ENCODE measurements around the gene TXLNG. TPM values are rescaled to one million over a fixed set of nuclear protein-coding genes. Genes with fewer than 3 reads are reported as not detected.

TXLNG gene
- total and polyA plus RNA-seq, 7 experiments from 2014 or later: 11.9 to 23.1 (median 17.3) TPM

DNA sequence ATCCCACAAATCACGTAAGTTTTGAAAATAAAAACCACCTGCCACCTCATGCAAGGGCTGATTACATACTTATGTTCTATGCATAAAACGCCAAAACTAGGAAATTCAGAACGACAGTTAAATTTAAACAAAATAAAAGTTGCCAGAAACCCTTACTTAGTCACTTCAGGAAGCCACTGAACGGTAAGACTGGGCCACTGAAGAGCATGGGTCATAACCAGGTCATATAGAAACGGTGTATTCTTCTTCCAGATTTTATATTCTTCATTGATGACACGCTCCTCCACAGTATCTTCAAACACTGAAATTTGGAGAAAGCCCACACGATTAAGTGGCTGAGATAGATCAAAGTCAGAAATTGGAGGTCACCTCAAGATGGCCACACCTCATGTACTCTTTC is 82.7 kb downstream of the TXLNG start:
- Mint-ChIP-seq H3K27me3 (peaks cover 0 to 4% (median 0%) of the 10 kb centered on the region in 5 donors), H3K4me3 (peak overlapping the region; percentile 79 to 99 (median 90)), H3K4me1 (peaks cover 7 to 51% (median 39%) of the 10 kb centered on the region in 7 donors), H3K36me3 (peaks cover 0 to 5% (median 0%) of the 10 kb centered on the region in 5 donors), H3K9me3 (no peaks in the 10 kb centered on the region), H3K27ac (peak overlapping the region; percentile 68 to 92 (median 87))
- POLR2A ChIA-PET: interaction anchor here (0.6 kb wide), 1 partner anchor 21 kb away, joined by 3 read pairs; no protein-coding TSS in a partner anchor
- peak overlapping the region; percentile 61 for H3K4me3 ChIP-seq (ENCODE audit: low read length)
- H3K27ac ChIP-seq (ENCODE audit: low read depth, low read length): peak overlapping the region; percentile 96
- peaks cover 0 to 3% (median 0%) of the 10 kb centered on the region in 3 experiments for H3K36me3 ChIP-seq (ENCODE audit: control insufficient read depth in 2 of 3, insufficient read depth in 3 of 3, low read length in 3 of 3)
- intact Hi-C loops (cut with micrococcal nuclease): loop anchor here (1.0 to 10.0 kb wide), 4 partner anchors 42 to 1997 kb away; partner anchors contain the start of genes CDKL5 (in 1 of the 2), FANCB (in 1 of the 2), MOSPD2 (in 1 of the 2) and SYAP1 (in 1 of the 2)
- H3K27me3 ChIP-seq (ENCODE audit: control insufficient read depth in 2 of 2, insufficient read depth in 2 of 2, low read length in 2 of 2): no peaks in the 10 kb centered on the region
- DNase-seq: no peak
- H3K4me1 ChIP-seq (ENCODE audit: control insufficient read depth in 2 of 2, insufficient read depth in 2 of 2, low read length in 2 of 2): peaks cover 0 to 23% of the 10 kb centered on the region in 2 donors
- H3K9me3 ChIP-seq (ENCODE audit: control insufficient read depth in 2 of 3, low read length in 3 of 3): no peaks in the 10 kb centered on the region
- ATAC-seq: no peak
- CTCF ChIA-PET: no interaction called here

DNA sequence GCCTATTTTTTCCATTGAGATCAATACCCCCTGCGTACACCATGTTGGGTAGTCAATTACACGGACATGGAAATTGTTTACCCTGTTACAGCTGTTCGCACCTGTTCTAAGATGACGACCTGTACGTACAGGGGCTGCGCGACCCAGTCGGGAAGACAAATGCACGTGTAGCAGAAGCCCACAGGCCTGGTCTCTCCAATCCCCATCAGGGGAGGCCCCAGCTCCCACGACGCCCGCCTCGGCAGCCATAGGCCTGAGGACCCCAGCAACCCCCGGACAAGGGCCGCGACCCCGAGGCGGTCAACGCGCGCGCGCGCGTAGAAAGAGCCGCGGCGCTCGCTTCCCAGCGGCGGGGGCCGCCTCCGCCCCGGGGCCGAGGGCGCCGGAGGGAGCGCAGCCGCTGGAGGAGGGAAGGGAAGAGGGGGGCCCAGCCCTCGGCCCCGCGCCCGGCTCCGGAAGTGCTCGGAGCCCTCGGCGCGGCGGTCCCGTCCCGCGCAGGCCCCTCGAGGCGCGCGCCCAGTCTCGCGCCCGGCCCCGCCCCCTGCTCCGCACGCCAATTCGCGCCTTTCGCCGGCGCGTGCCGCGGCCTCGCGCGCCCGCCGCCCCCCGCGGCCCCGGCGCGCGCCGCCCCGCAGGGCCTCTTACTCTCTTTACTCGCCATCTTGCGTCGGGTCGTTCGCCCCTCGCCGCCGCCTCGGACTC is 83.3 kb downstream of the TXLNG start:
- intact Hi-C loops (cut with micrococcal nuclease): loop anchor here (1.0 to 10.0 kb wide), 13 partner anchors 14 to 1997 kb away; partner anchors contain the start of genes SCML1 (in 2 of the 2), SYAP1 (in 2 of the 2), TXLNG (in 2 of the 2) and CA5B (in 1 of the 2)
- Mint-ChIP-seq H3K4me1 (peaks cover 7 to 51% (median 39%) of the 10 kb centered on the region in 7 donors), H3K27ac (peak overlapping the region; percentile 89 to 98 (median 97)), H3K9me3 (no peaks in the 10 kb centered on the region), H3K4me3 (peak overlapping the region; percentile 93 to 99 (median 96)), H3K36me3 (peaks cover 0 to 5% (median 0%) of the 10 kb centered on the region in 5 donors), H3K27me3 (peaks cover 0 to 4% (median 0%) of the 10 kb centered on the region in 5 donors)
- ChIA-PET POLR2A (interaction anchor here (0.6 to 2.0 kb wide), 3 partner anchors 13 to 1482 kb away, joined by 3 to 17 read pairs (median 3); no protein-coding TSS in a partner anchor), CTCF (no interaction called here)
- peak; percentile 11 to 66 (median 34) for DNase-seq
- Histone ChIP-seq H3K36me3 (ENCODE audit: control insufficient read depth in 2 of 3, insufficient read depth in 3 of 3, low read length in 3 of 3) (peaks cover 0 to 3% (median 0%) of the 10 kb centered on the region in 3 experiments), H3K4me3 (ENCODE audit: low read length) (peak overlapping the region; percentile 61), H3K9me3 (ENCODE audit: control insufficient read depth in 2 of 3, low read length in 3 of 3) (no peaks in the 10 kb centered on the region), H3K27ac (ENCODE audit: low read depth, low read length) (peak overlapping the region; percentile 96), H3K4me1 (ENCODE audit: control insufficient read depth in 2 of 2, insufficient read depth in 2 of 2, low read length in 2 of 2) (peaks cover 0 to 23% of the 10 kb centered on the region in 2 donors), H3K27me3 (ENCODE audit: control insufficient read depth in 2 of 2, insufficient read depth in 2 of 2, low read length in 2 of 2) (no peaks in the 10 kb centered on the region)
- ATAC-seq: peak; percentile 45

DNA sequence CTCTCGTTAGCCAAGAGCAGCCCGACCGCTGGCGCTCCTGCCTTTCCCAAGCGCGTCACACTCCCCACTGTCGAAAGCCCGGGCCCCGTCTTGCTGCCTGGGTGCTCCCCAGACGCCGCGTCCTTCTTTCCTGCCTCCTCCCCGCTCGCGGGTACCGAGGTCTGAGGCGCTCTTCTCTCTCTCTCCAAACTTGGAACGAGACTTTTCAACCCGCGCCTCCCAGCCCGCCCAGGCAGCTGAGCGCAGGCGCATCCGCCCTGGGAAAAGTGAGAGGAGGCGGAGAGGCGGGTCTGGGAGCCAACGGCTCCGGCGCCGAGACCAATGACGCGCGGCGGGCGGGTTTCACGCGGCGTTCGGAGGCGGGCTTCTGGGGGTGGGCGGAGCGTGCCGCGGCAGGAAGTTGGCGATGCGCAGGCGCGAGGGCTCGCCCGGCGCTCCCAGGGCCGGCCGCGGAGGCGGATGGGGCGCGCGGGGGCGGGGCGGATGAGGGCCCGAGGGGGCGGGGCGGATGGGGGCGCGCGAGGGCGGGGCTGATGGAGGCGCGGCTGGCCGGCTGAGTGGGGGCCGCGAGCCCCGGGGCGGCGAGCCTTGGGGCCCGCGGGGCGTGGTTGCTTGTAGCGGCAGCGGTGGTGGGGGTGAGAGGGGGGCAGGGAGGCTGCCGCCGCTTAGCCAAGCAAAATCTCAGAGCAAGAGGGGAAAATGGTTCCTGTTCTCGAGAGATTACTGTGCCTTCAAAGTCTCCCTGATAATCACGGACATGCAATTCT is 84.0 kb downstream of the TXLNG start, which contains the start of gene RBBP7:
TSS of gene RBBP7 (minus strand) at position 268 of the 767 bp plus-strand sequence. CDS start 309 bp downstream, outside the sequence.
- Histone ChIP-seq H3K4me3 (ENCODE audit: low read length) (peak within 1 kb of the TSS; percentile 69), H3K36me3 (ENCODE audit: control insufficient read depth in 2 of 3, insufficient read depth in 3 of 3, low read length in 3 of 3) (peaks cover 0 to 3% (median 0%) of the 10 kb centered on the region in 3 experiments), H3K27me3 (ENCODE audit: control insufficient read depth in 2 of 2, insufficient read depth in 2 of 2, low read length in 2 of 2) (no peaks in the 10 kb centered on the region), H3K9me3 (ENCODE audit: control insufficient read depth in 2 of 3, low read length in 3 of 3) (no peaks in the 10 kb centered on the region), H3K27ac (ENCODE audit: low read depth, low read length) (peak within 1 kb of the TSS; percentile 96), H3K4me1 (ENCODE audit: control insufficient read depth in 2 of 2, insufficient read depth in 2 of 2, low read length in 2 of 2) (peaks cover 0 to 23% of the 10 kb centered on the region in 2 donors)
- peak; percentile 88 to 98 (median 94) for DNase-seq
- no peaks in the 10 kb centered on the region for H3K9me3 Mint-ChIP-seq
- peaks cover 7 to 50% (median 39%) of the 10 kb centered on the region in 7 donors for H3K4me1 Mint-ChIP-seq
- peak; percentile 91 for ATAC-seq
- H3K27me3 Mint-ChIP-seq: peaks cover 0 to 9% (median 0%) of the 10 kb centered on the region in 5 donors
- peaks cover 0 to 5% (median 0%) of the 10 kb centered on the region in 5 donors for H3K36me3 Mint-ChIP-seq
- intact Hi-C loops (cut with micrococcal nuclease): loop anchor here (1.0 to 10.0 kb wide), 10 partner anchors 13 to 1535 kb away; partner anchors contain the start of genes SCML1 (in 2 of the 2), TXLNG (in 2 of the 2), CA5B (in 1 of the 2) and PIGA (in 1 of the 2)
- peak within 1 kb of the TSS; percentile 89 to 98 (median 97) for H3K27ac Mint-ChIP-seq
- H3K4me3 Mint-ChIP-seq: peak within 1 kb of the TSS; percentile 93 to 99 (median 96)
- CTCF ChIA-PET: interaction anchor here (2.7 kb wide), 1 partner anchor 13 kb away, joined by 16 read pairs; no protein-coding TSS in a partner anchor
- POLR2A ChIA-PET: interaction anchor here (0.6 to 2.0 kb wide), 3 partner anchors 10 to 1482 kb away, joined by 3 to 17 read pairs (median 3); no protein-coding TSS in a partner anchor

DNA sequence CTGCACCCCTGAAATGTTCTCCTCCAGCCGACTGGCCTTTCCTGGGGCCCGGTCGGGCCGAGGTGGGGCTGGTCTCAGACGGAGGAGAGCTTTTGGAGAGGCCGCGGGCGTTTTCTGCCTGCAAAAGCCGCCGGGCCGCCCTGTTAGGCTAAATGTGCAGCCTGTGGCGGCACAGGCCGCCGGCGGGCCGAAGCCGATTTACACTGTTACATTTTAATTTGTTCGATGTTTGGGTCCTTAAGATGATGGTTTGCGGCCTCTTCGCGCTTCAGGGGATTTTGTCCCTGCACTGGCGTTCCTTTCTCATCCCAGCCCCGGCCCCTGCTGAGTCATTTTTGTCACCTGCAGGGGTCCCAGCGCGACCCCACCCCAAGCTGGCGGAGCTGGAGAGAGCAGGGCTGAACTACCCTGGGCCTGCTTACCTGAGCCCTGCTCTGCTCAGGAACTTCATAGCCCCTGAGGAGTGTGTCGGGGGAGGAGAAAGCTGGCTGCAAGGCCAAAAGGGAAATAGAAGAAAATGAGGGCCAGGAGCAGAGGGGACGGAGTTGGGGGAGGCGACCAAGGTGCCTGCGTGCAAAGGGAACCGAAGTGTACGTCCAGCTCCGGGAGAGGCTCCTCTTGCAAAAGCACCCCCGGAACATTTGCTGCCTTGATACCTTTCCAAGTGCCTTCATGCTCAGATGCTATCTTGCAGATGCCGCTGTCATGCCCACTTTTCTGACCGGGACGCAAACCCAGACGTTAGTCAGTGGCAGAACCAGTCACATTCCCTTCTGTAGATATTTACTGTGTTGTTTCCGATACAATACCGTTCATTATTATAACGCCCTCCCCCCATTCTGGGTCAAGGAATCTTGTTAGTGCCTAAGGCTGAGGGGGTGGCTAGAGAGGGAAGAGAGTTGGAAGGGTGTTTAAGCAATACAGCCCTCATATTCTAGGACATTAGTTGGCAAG is 84.9 kb downstream of the TXLNG start:
- H3K27me3 ChIP-seq (ENCODE audit: control insufficient read depth in 2 of 2, insufficient read depth in 2 of 2, low read length in 2 of 2): no peaks in the 10 kb centered on the region
- H3K36me3 ChIP-seq (ENCODE audit: control insufficient read depth in 2 of 3, insufficient read depth in 3 of 3, low read length in 3 of 3): peaks cover 0 to 3% (median 0%) of the 10 kb centered on the region in 3 experiments
- ChIA-PET CTCF (interaction anchor here (2.7 kb wide), 1 partner anchor 12 kb away, joined by 16 read pairs; no protein-coding TSS in a partner anchor), POLR2A (interaction anchor here (0.5 to 2.0 kb wide), 3 partner anchors 9 to 1156 kb away, joined by 3 to 17 read pairs (median 3); no protein-coding TSS in a partner anchor)
- no peaks in the 10 kb centered on the region for H3K9me3 Mint-ChIP-seq
- H3K4me1 Mint-ChIP-seq: peaks cover 6 to 42% (median 32%) of the 10 kb centered on the region in 7 donors
- H3K9me3 ChIP-seq (ENCODE audit: control insufficient read depth in 2 of 3, low read length in 3 of 3): no peaks in the 10 kb centered on the region
- H3K36me3 Mint-ChIP-seq: peaks cover 0 to 4% (median 0%) of the 10 kb centered on the region in 5 donors
- peaks cover 0 to 14% (median 0%) of the 10 kb centered on the region in 5 donors for H3K27me3 Mint-ChIP-seq
- ATAC-seq (peak; percentile 0), DNase-seq (peak in 2 of 9 donors; percentile 18 to 22)
- peak overlapping the region; percentile 76 to 99 (median 86) for H3K4me3 Mint-ChIP-seq
- peak overlapping the region; percentile 85 for H3K27ac ChIP-seq (ENCODE audit: low read depth, low read length)
- peak overlapping the region; percentile 69 for H3K4me3 ChIP-seq (ENCODE audit: low read length)
- peak overlapping the region; percentile 77 to 98 (median 93) for H3K27ac Mint-ChIP-seq
- intact Hi-C loops (cut with micrococcal nuclease): loop anchor here (1.0 to 10.0 kb wide), 10 partner anchors 12 to 1536 kb away; partner anchors contain the start of genes SCML1 (in 2 of the 2), TXLNG (in 2 of the 2), CA5B (in 1 of the 2) and PIGA (in 1 of the 2)
- H3K4me1 ChIP-seq (ENCODE audit: control insufficient read depth in 2 of 2, insufficient read depth in 2 of 2, low read length in 2 of 2): peaks cover 0 to 23% of the 10 kb centered on the region in 2 donors

DNA sequence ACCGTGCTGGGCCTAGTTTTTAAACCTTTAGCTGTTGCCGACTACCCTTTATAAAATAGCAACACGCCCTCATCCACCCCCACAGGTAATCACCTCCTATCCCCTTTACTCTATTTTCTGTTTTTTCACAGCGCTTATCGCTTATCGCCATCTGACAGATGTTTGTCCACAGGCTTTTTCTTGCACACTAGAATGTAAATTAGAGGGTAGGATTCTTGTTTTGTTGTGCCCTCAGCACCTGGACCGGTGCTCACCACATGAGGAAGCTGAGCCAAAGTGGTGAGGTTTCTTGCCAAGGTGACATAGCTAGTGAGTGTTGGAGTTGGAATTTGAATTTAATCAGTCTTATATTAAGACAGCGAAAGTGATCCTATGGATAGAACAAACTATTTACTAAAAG is 86.8 kb downstream of the TXLNG start:
- Histone ChIP-seq H3K27me3 (ENCODE audit: control insufficient read depth in 2 of 2, insufficient read depth in 2 of 2, low read length in 2 of 2) (no peaks in the 10 kb centered on the region), H3K36me3 (ENCODE audit: control insufficient read depth in 2 of 3, insufficient read depth in 3 of 3, low read length in 3 of 3) (peaks cover 0 to 3% (median 0%) of the 10 kb centered on the region in 3 experiments), H3K27ac (ENCODE audit: low read depth, low read length) (no peak overlapping the region), H3K4me1 (ENCODE audit: control insufficient read depth in 2 of 2, insufficient read depth in 2 of 2, low read length in 2 of 2) (peaks cover 0 to 14% of the 10 kb centered on the region in 2 donors), H3K4me3 (ENCODE audit: low read length) (no peak overlapping the region), H3K9me3 (ENCODE audit: control insufficient read depth in 2 of 3, low read length in 3 of 3) (no peaks in the 10 kb centered on the region)
- ChIA-PET CTCF (interaction anchor here (1.0 to 2.7 kb wide), 3 partner anchors 10 to 19 kb away, joined by 3 to 16 read pairs (median 4); no protein-coding TSS in a partner anchor), POLR2A (interaction anchor here (2.5 kb wide), 1 partner anchor 9 kb away, joined by 9 read pairs; no protein-coding TSS in a partner anchor)
- intact Hi-C loops (cut with micrococcal nuclease): loop anchor here (10.0 kb wide), 2 partner anchors 862 to 1538 kb away; partner anchors contain the start of genes PIGA (in 1 of the 2) and SCML1 (in 1 of the 2)
- Mint-ChIP-seq H3K9me3 (no peaks in the 10 kb centered on the region), H3K4me1 (peaks cover 2 to 27% (median 18%) of the 10 kb centered on the region in 7 donors), H3K4me3 (no peak overlapping the region), H3K27me3 (peaks cover 0 to 31% (median 0%) of the 10 kb centered on the region in 5 donors), H3K36me3 (peaks cover 0 to 4% (median 0%) of the 10 kb centered on the region in 5 donors), H3K27ac (peak overlapping the region in 1 of 9 donors; percentile 38)
- DNase-seq (no peak), ATAC-seq (no peak)

All from naive thymus-derived CD4-positive, alpha-beta T cell (primary cell).